Measurements from ENCODE around the gene CRBN.

Gene CRBN

GRCh38 chr3:3179407-3180094 lies at the start of gene CRBN:
CRBN (minus strand) TSS chr3:3179691; CDS start chr3:3179687, 4 bp downstream.
- peak; percentile 86 for DNase-seq

DNA sequence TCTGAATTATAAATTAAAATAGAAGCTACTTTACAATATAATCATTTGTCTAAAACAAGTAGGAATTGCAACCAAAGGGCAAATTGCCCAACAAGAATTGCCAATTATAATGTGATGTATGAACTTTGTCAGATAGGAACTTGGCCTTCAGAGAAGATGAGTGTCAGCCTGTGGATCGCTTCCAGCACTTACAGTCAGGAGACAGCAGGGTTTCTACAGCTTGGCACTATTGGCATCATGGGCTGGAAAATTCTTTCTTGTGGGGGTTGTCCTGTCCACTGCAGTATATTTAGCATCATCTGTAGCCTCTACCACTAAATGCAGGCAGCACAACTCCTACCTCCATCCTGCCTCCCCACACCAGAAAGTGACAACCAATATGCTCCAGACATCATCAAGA lies 48.1 kb upstream of the CRBN start:
- no peak for DNase-seq

GRCh38 chr3:3221528-3221927 lies 42.0 kb upstream of the CRBN start:
- DNase-seq = no peak

- no peak for DNase-seq
Observed at GRCh38 chr3:3216401-3216800, 36.9 kb upstream of the CRBN start.

GRCh38 chr3:3212781-3213440 lies 33.4 kb upstream of the CRBN start:
- DNase-seq = no peak

GRCh38 chr3:3209714-3210113 lies 30.2 kb upstream of the CRBN start:
- no peak for DNase-seq

GRCh38 chr3:3209057-3209456 lies 29.6 kb upstream of the CRBN start:
- no peak for DNase-seq

DNA sequence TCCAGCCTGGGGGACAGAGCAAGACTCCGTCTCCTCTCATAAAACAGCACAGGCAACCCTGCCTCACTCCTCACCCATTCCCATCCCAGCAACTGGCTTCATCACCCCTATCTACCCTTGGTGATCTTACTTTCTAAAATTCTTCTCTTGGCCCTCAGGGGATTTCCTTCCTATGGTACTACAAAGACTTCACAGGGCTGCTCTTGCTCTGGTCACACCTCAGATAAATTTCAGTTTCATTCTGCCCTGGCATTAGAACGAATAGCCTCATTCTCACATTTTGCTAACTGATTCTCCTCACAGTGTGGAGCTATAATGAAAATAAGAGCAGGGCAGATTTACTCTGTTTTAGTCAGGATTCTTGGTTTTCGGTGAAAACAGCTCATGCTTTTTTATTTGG lies 22.1 kb upstream of the CRBN start:
- DNase-seq = no peak

DNA sequence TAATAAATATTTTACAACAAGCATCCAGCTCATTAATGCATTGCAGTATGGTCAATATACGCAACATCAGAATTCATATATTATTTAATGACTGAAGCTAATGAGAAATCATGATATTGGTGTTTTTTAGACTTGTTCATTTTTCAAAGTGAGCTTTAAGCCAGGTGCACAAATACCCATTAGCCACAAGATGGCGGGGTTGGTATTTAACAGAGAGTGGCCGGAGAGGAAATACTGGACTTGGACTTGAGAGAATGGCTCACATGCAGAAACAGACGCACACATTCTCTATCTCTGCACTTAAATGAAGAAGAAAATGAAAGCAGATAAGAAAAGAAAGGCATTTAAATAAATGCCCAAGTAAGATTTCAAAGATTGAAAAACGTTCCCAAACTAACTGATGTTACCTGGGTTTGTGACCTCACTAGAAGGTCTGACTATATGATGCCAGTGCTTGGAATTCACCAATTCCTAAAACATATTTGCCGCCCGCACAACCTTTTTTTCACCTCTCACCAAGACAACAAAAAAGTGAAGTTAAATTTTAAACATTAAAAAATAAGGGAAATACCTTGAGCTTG lies 21.2 kb upstream of the CRBN start:
- DNase-seq = peak; percentile 33

GRCh38 chr3:3199306-3199705 lies 19.8 kb upstream of the CRBN start:
- DNase-seq = no peak

GRCh38 chr3:3196148-3196861 lies 16.8 kb upstream of the CRBN start:
- DNase-seq = no peak

DNA sequence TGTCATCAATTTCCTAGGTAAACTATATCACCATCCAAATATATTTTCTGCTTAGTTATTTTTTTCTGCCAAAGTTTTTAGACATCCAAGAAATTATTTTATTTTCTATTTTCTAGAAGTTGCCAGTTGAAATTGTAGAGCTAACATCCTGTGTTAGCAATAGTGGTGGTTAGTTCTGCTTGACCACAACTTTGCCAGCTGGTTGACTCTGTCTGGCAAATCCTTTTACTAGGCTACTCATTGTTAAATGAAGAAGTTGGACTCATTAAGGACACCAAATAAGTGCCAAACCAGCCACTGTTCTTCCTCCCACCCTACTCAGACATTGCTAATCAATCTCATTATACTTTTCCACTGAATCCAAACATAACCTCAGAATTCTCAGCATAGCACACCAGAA lies 15.4 kb upstream of the CRBN start:
- no peak for DNase-seq

- no peak for DNase-seq
Observed at GRCh38 chr3:3192286-3192675, 12.8 kb upstream of the CRBN start.

- DNase-seq = peak; percentile 77
Observed at GRCh38 chr3:3191675-3192285, 12.3 kb upstream of the CRBN start.

DNA sequence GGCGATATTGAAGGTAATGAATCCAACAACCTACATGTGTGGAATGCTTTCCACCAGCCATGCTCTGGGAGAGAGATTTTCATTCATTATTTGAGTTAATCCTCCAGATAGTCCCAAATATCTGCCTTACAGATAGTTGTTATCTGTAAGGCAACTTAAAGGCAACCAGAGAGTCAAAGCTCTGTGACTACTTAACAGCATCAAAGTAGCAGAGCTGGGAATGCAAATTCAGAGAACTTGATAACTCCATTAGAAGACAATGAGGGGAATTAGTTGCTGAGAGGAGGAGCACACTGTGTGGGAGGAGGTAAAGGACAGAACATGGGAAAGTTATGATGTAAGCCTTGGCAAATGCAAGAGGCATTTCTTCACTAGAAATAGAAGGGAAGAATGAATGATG lies 10.5 kb upstream of the CRBN start:
- no peak for DNase-seq

GRCh38 chr3:3189102-3189727 lies 9.7 kb upstream of the CRBN start:
- peak; percentile 0 for DNase-seq

GRCh38 chr3:3184876-3185275 lies 5.4 kb upstream of the CRBN start:
- DNase-seq = no peak

- DNase-seq = no peak
Observed at GRCh38 chr3:3180456-3180855, 965 bp upstream of the CRBN start.

GRCh38 chr3:3178498-3179328 lies 778 bp downstream of the CRBN start:
- DNase-seq = no peak

- no peak for DNase-seq
Observed at GRCh38 chr3:3177861-3178497, 1.5 kb downstream of the CRBN start.

GRCh38 chr3:3172627-3173026 lies 6.9 kb downstream of the CRBN start:
- no peak for DNase-seq
